HEK293 (cell line): ENCODE results near the gene CCDC149.
A peak's percentile ranks its signal among the peaks of the same experiment; 100 is the strongest.
"Not testable (repeated sequence)": the region's sequence is repeated elsewhere in the genome, so short reads cannot be mapped to it uniquely, and the experiment has no call there.

Source experiments
- CTCF ChIA-PET: fragments of 350-600 bp; formaldehyde crosslinking; extraction: SDS; loops from one replicate; lab custom pipeline; 2021; ENCODE audit warnings: antibody characterized with exemption; lab: Yijun Ruan, JAX
- POLR2A ChIA-PET: fragments of 300-600 bp; formaldehyde crosslinking; extraction: SDS; loops from one replicate; lab custom pipeline; 2020; ENCODE audit warnings: antibody characterized with exemption, inconsistent platforms; lab: Yijun Ruan, JAX
- H3K27ac ChIP-seq: fragments of 200-500 bp; sonication (Bioruptor generic); 2 replicates; pipeline ENCODE4 v1.5.1; 2014; ENCODE audit warnings: low read depth, low read length, control low read depth, inconsistent platforms; ENCODE audit errors: extremely low read depth
- H3K36me3 ChIP-seq, 2 experiments: fragments of 200-500 bp in 1 of 2; sonication (Bioruptor generic) in 1 of 2; 1 replicate in 1 of 2; 2 replicates in 1 of 2; pipeline ENCODE4 v1.5.1; 2014 to 2017; ENCODE audit warnings: inconsistent platforms in 2 of 2, low read length in 2 of 2; ENCODE audit not compliant: control insufficient read depth in 2 of 2, insufficient read depth in 1 of 2
- H3K4me1 ChIP-seq: fragments of 200-500 bp; sonication (Bioruptor generic); 2 replicates; pipeline ENCODE4 v1.5.1; 2014; ENCODE audit warnings: mild to moderate bottlenecking, low read length, inconsistent platforms; ENCODE audit not compliant: control insufficient read depth, insufficient read depth
- H3K4me3 ChIP-seq: 2 replicates; pipeline ENCODE4 v1.5.1; 2011; ENCODE audit warnings: low read depth, mild to moderate bottlenecking, control low read depth, low read length, moderate library complexity
- H3K9me3 ChIP-seq: fragments of 200-500 bp; sonication (Bioruptor generic); 2 replicates; pipeline ENCODE4 v1.5.1; 2014; ENCODE audit warnings: low read depth, low read length, inconsistent platforms; ENCODE audit not compliant: control insufficient read depth, insufficient read depth
- KLF1 ChIP-seq: fragments of 450-650 bp; formaldehyde crosslinking; IDR thresholded peaks from 2 replicates; pipeline ENCODE4 v1.5.1; 2016; ENCODE audit warnings: missing biosample characterization, missing genetic modification characterization
- KLF9 ChIP-seq: fragments of 450-650 bp; formaldehyde crosslinking; IDR thresholded peaks from 2 replicates; pipeline ENCODE4 v1.5.1; 2016; ENCODE audit warnings: missing biosample characterization, missing genetic modification characterization, low read depth
- MYNN ChIP-seq: fragments of 450-650 bp; formaldehyde crosslinking; IDR thresholded peaks from 2 replicates; pipeline ENCODE4 v1.5.1; 2016; ENCODE audit warnings: missing biosample characterization, missing genetic modification characterization, borderline replicate concordance
- RBAK ChIP-seq: fragments of 450-650 bp; formaldehyde crosslinking; IDR thresholded peaks from 2 replicates; pipeline ENCODE4 v1.5.1; 2016; ENCODE audit warnings: missing biosample characterization, missing genetic modification characterization
- SCRT2 ChIP-seq: fragments of 450-650 bp; formaldehyde crosslinking; IDR thresholded peaks from 2 replicates; pipeline ENCODE4 v1.5.1; 2016; ENCODE audit warnings: missing biosample characterization, missing genetic modification characterization
- SETDB1 ChIP-seq: IDR thresholded peaks from one replicate; pipeline ENCODE4 v1.6.1; 2017; ENCODE audit warnings: mild to moderate bottlenecking, low read length, moderate library complexity, mixed read lengths; ENCODE audit not compliant: insufficient read length
- TCF7L2 ChIP-seq: IDR thresholded peaks from 2 replicates; pipeline ENCODE4 v1.6.1; 2011; ENCODE audit warnings: low read depth, mild to moderate bottlenecking, inconsistent platforms, low read length, moderate library complexity, borderline replicate concordance
- YY1 ChIP-seq: fragments of 450-650 bp; formaldehyde crosslinking; IDR thresholded peaks from 2 replicates; pipeline ENCODE4 v1.5.1; 2018; ENCODE audit warnings: missing biosample characterization, missing genetic modification characterization
- ZNF302 ChIP-seq: fragments of 450-650 bp; formaldehyde crosslinking; IDR thresholded peaks from 2 replicates; pipeline ENCODE4 v1.5.1; 2016; ENCODE audit warnings: missing biosample characterization, missing genetic modification characterization, low read depth
- ZNF311 ChIP-seq: fragments of 450-650 bp; formaldehyde crosslinking; IDR thresholded peaks from 2 replicates; pipeline ENCODE4 v1.5.1; 2017; ENCODE audit warnings: missing biosample characterization, missing genetic modification characterization, borderline replicate concordance
- ZNF354C ChIP-seq: fragments of 450-650 bp; formaldehyde crosslinking; IDR thresholded peaks from 2 replicates; pipeline ENCODE4 v1.5.1; 2016; ENCODE audit warnings: missing biosample characterization, missing genetic modification characterization, low read depth, borderline replicate concordance
- ZNF510 ChIP-seq: fragments of 450-650 bp; formaldehyde crosslinking; IDR thresholded peaks from 2 replicates; pipeline ENCODE4 v1.5.1; 2018; ENCODE audit warnings: mild to moderate bottlenecking, missing genetic modification characterization, missing biosample characterization; ENCODE audit not compliant: insufficient replicate concordance
- ZNF654 ChIP-seq: fragments of 450-650 bp; formaldehyde crosslinking; IDR thresholded peaks from 2 replicates; pipeline ENCODE4 v1.5.1; 2016; ENCODE audit warnings: low read depth, missing biosample characterization, missing genetic modification characterization
- ZNF670 ChIP-seq: fragments of 450-650 bp; formaldehyde crosslinking; IDR thresholded peaks from 2 replicates; pipeline ENCODE4 v1.5.1; 2016; ENCODE audit warnings: missing biosample characterization, missing genetic modification characterization, low read depth
- ZNF677 ChIP-seq: fragments of 450-650 bp; IDR thresholded peaks from 2 replicates; pipeline ENCODE4 v1.5.0; 2018; ENCODE audit warnings: missing biosample characterization, mild to moderate bottlenecking, missing genetic modification characterization, moderate library complexity
- ZSCAN5A ChIP-seq: fragments of 450-650 bp; formaldehyde crosslinking; IDR thresholded peaks from 2 replicates; pipeline ENCODE4 v1.5.1; 2016; ENCODE audit warnings: missing biosample characterization, missing genetic modification characterization
- TF ChIP-seq, protein P1 (sequence below): fragments of 450-650 bp; formaldehyde crosslinking; IDR thresholded peaks from 2 replicates; pipeline ENCODE4 v1.5.1; 2017; ENCODE audit warnings: missing biosample characterization, missing genetic modification characterization
- TF ChIP-seq, protein P2 (sequence below): fragments of 450-650 bp; formaldehyde crosslinking; IDR thresholded peaks from 2 replicates; pipeline ENCODE4 v1.5.1; 2016; ENCODE audit warnings: missing biosample characterization, missing genetic modification characterization
- TF ChIP-seq, protein P3 (sequence below): fragments of 450-650 bp; formaldehyde crosslinking; IDR thresholded peaks from 2 replicates; pipeline ENCODE4 v1.5.1; 2016; ENCODE audit warnings: missing biosample characterization, missing genetic modification characterization

CCDC149 gene

DNA sequence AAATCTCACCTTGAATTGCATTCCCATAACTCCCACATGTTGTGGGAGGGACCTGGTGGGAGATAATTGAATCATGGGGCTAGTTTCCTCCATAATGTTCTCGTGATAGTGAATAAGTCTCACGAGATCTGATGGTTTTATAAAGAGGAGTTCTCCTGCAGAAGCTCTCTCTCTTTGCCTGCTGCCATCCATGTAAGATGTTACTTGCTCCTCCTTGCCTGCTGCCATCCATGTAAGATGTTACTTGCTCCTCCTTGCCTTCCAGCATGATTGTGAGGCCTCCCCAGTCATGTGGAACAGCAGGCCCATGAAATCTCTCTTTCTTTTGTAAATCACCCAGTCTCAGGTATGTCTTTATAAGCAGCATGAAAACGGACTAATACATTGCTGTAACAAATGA is 3.2 kb downstream of the CCDC149 start:
- H3K4me1 ChIP-seq, POLR2A ChIA-PET, H3K9me3 ChIP-seq, H3K4me3 ChIP-seq, H3K36me3 ChIP-seq, CTCF ChIA-PET, H3K27ac ChIP-seq: not testable (repeated sequence)
- peak; percentile 73 for TF ChIP-seq SETDB1

DNA sequence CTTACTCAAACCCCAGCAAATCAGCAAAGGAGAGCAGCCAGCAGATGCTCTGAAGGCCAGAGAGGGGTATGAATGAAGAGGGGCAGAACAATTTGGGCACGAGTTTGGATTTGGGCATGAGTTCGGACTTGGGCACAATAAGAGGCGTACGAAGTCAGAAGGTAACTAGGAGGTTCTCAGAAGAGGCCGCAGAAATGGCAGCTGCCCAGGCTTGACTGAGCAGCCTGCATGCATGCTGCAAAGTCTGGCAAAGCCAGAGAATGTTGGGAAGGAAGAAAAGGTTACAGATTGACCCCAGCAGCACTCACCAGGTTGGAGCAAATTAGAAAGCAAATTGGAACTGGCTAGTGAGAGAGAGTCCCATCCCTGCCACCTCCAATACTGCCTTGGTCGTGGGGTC is 15.2 kb downstream of the CCDC149 start:
- Histone ChIP-seq H3K36me3 (no peaks in the 10 kb centered on the region), H3K4me3 (no peak overlapping the region), H3K9me3 (no peaks in the 10 kb centered on the region), H3K4me1 (0 out of 2 replicates have a peak, but pooled peaks cover 2% of the 10 kb centered on the region), H3K27ac (no peak overlapping the region)
- ChIA-PET POLR2A (no interaction called here), CTCF (no interaction called here)
- TF ChIP-seq ZNF510 (no peak), ZNF354C (tag by site-specific recombination) (no peak), ZNF654 (tag by site-specific recombination) (no peak), KLF1 (tag by site-specific recombination) (no peak), ZNF311 (tag by site-specific recombination) (no peak), ZSCAN5A (tag by site-specific recombination) (no peak), ZNF302 (tag by site-specific recombination) (no peak), SCRT2 (tag by site-specific recombination) (no peak), ZNF670 (tag by site-specific recombination) (no peak), RBAK (tag by site-specific recombination) (no peak), TCF7L2 (no peak), MYNN (tag by site-specific recombination) (no peak), ZNF677 (tag by site-specific recombination) (no peak), KLF9 (no peak)
- TF ChIP-seq, protein P1, sequence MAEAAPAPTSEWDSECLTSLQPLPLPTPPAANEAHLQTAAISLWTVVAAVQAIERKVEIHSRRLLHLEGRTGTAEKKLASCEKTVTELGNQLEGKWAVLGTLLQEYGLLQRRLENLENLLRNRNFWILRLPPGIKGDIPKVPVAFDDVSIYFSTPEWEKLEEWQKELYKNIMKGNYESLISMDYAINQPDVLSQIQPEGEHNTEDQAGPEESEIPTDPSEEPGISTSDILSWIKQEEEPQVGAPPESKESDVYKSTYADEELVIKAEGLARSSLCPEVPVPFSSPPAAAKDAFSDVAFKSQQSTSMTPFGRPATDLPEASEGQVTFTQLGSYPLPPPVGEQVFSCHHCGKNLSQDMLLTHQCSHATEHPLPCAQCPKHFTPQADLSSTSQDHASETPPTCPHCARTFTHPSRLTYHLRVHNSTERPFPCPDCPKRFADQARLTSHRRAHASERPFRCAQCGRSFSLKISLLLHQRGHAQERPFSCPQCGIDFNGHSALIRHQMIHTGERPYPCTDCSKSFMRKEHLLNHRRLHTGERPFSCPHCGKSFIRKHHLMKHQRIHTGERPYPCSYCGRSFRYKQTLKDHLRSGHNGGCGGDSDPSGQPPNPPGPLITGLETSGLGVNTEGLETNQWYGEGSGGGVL (tag by site-specific recombination): no peak
- TF ChIP-seq, protein P2, sequence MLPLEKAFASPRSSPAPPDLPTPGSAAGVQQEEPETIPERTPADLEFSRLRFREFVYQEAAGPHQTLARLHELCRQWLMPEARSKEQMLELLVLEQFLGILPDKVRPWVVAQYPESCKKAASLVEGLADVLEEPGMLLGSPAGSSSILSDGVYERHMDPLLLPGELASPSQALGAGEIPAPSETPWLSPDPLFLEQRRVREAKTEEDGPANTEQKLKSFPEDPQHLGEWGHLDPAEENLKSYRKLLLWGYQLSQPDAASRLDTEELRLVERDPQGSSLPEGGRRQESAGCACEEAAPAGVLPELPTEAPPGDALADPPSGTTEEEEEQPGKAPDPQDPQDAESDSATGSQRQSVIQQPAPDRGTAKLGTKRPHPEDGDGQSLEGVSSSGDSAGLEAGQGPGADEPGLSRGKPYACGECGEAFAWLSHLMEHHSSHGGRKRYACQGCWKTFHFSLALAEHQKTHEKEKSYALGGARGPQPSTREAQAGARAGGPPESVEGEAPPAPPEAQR (tag by site-specific recombination): no peak

GRCh38 chr4:24896977-24897376 is 15.9 kb downstream of the CCDC149 start:
- H3K36me3 ChIP-seq: no peaks in the 10 kb centered on the region
- no peak for TF ChIP-seq YY1 (tag by site-specific recombination)
- TF ChIP-seq, protein P3, sequence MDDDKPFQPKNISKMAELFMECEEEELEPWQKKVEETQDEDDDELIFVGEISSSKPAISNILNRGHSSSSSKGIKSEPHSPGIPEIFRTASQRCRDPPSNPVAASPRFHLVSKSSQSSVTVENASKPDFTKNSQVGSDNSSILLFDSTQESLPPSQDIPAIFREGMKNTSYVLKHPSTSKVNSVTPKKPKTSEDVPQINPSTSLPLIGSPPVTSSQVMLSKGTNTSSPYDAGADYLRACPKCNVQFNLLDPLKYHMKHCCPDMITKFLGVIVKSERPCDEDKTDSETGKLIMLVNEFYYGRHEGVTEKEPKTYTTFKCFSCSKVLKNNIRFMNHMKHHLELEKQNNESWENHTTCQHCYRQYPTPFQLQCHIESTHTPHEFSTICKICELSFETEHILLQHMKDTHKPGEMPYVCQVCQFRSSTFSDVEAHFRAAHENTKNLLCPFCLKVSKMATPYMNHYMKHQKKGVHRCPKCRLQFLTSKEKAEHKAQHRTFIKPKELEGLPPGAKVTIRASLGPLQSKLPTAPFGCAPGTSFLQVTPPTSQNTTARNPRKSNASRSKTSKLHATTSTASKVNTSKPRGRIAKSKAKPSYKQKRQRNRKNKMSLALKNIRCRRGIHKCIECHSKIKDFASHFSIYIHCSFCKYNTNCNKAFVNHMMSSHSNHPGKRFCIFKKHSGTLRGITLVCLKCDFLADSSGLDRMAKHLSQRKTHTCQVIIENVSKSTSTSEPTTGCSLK: no peak
- POLR2A ChIA-PET: no interaction called here
- H3K27ac ChIP-seq: no peak overlapping the region
- 0 out of 2 replicates have a peak, but pooled peaks cover 2% of the 10 kb centered on the region for H3K4me1 ChIP-seq
- CTCF ChIA-PET: interaction anchor here (0.7 kb wide), 1 partner anchor 470 kb away, joined by 4 read pairs; no protein-coding TSS in a partner anchor
- no peak overlapping the region for H3K4me3 ChIP-seq
- H3K9me3 ChIP-seq: no peaks in the 10 kb centered on the region
